Spleen (tissue), 7 donors: ENCODE measurements around the gene LCLAT1.

Experiments used
- POLR2A ChIP-seq, 3 donors: fragments of 450-650 bp; IDR thresholded peaks; one replicate each; pipeline ENCODE4 v1.5.1; 2017; ENCODE audit warnings: antibody characterized with exemption in 3 of 3, mild to moderate bottlenecking in 1 of 3
- POLR2AphosphoS5 ChIP-seq, 3 donors: sonication (generic); formaldehyde crosslinking; IDR thresholded peaks; one replicate each; pipeline ENCODE4 v1.5.1; 2017; ENCODE audit warnings: antibody characterized with exemption in 3 of 3
- TF ChIP-seq, protein P1 (sequence below), 11 experiments: fragments of 200-600 bp in 7 of 11; fragments of 450-650 bp in 4 of 11; sonication (generic) in 4 of 11; IDR thresholded peaks in 8 of 11; conservative IDR thresholded peaks in 3 of 11; 1 replicate in 7 of 11; 2 replicates in 4 of 11; pipeline versions ENCODE4 v1.4.0 to v1.8.0; 2016 to 2021; ENCODE audit warnings: antibody characterized with exemption in 11 of 11, inconsistent platforms in 4 of 11, mild to moderate bottlenecking in 1 of 11
- donor health status: DM: no; HTN: no; CAD: no; lungs with moderate emphysema.
- donor health status: DM: no; HTN: no; CAD: no.
- donor health status: DM: no; HTN: no; CAD: no.

- TF ChIP-seq POLR2A (IDR thresholded peaks at IDR 0.05) (no peak), POLR2AphosphoS5 (IDR thresholded peaks at IDR 0.05) (no peak)
- TF ChIP-seq, protein P1, sequence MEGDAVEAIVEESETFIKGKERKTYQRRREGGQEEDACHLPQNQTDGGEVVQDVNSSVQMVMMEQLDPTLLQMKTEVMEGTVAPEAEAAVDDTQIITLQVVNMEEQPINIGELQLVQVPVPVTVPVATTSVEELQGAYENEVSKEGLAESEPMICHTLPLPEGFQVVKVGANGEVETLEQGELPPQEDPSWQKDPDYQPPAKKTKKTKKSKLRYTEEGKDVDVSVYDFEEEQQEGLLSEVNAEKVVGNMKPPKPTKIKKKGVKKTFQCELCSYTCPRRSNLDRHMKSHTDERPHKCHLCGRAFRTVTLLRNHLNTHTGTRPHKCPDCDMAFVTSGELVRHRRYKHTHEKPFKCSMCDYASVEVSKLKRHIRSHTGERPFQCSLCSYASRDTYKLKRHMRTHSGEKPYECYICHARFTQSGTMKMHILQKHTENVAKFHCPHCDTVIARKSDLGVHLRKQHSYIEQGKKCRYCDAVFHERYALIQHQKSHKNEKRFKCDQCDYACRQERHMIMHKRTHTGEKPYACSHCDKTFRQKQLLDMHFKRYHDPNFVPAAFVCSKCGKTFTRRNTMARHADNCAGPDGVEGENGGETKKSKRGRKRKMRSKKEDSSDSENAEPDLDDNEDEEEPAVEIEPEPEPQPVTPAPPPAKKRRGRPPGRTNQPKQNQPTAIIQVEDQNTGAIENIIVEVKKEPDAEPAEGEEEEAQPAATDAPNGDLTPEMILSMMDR (IDR thresholded peaks at IDR 0.05 in 8 of 11, conservative IDR thresholded peaks at IDR 0.05 in 3 of 11) = no peak
Measured at GRCh38 chr2:30428348-30428662, 18.7 kb upstream of the LCLAT1 start.
